ENCODE results near the gene CDH4. TPM values are rescaled to one million over a fixed set of nuclear protein-coding genes. Genes with fewer than 3 reads are reported as not detected.

CDH4 gene
- total RNA-seq, 1 donor from 2014 or later: 3.2 TPM

- H3K27ac Mint-ChIP-seq (ENCODE audit: unreplicated experiment): no peak overlapping the region
Observed at GRCh38 chr20:61572789-61573188, 320.7 kb downstream of the CDH4 start.

GRCh38 chr20:61573415-61574305 is 321.6 kb downstream of the CDH4 start:
- FAIRE-seq (no peak), DNase-seq (ENCODE audit: low read depth) (no peak)
- Histone ChIP-seq H3K27ac (ENCODE audit: low read depth, low read length) (no peak overlapping the region), H3K4me1 (ENCODE audit: insufficient read depth, low read length) (no peaks in the 10 kb centered on the region), H3K4me2 (ENCODE audit: low read length) (no peak overlapping the region), H2AFZ (ENCODE audit: low read depth, low read length) (no peak overlapping the region), H3K27me3 (ENCODE audit: insufficient read depth, low read length) (no peaks in the 10 kb centered on the region), H3K79me2 (ENCODE audit: insufficient read depth, low read length) (no peaks in the 10 kb centered on the region), H4K20me1 (ENCODE audit: insufficient read depth, low read length) (peaks cover 3% of the 10 kb centered on the region), H3K4me3 (ENCODE audit: insufficient read depth, low read depth, low read length) (no peak overlapping the region), H3K9ac (ENCODE audit: low read length) (no peak overlapping the region), H3K36me3 (ENCODE audit: insufficient read depth, low read length) (no peaks in the 10 kb centered on the region), H3K9me3 (ENCODE audit: insufficient read depth, low read depth, low read length) (no peaks in the 10 kb centered on the region)
- Mint-ChIP-seq H3K27me3 (ENCODE audit: low read depth, unreplicated experiment) (peaks cover 20% of the 10 kb centered on the region), H3K4me1 (ENCODE audit: low read depth, unreplicated experiment) (no peaks in the 10 kb centered on the region), H3K4me3 (ENCODE audit: unreplicated experiment) (no peak overlapping the region), H3K27ac (ENCODE audit: unreplicated experiment) (no peak overlapping the region), H3K9me3 (ENCODE audit: unreplicated experiment) (no peaks in the 10 kb centered on the region), H3K36me3 (ENCODE audit: low read depth, unreplicated experiment) (no peaks in the 10 kb centered on the region)
- TF ChIP-seq CTCF (IDR thresholded peaks at IDR 0.05; ENCODE audit: insufficient read depth, low read depth, low read length) (no peak), EZH2 (IDR thresholded peaks at IDR 0.05; ENCODE audit: insufficient read depth, low read length) (no peak)

More at GRCh38 chr20:61572789-61573188, 320.7 kb downstream of the CDH4 start:
- FAIRE-seq (no peak), DNase-seq (ENCODE audit: low read depth) (no peak)
- H3K4me3 ChIP-seq (ENCODE audit: insufficient read depth, low read depth, low read length): no peak overlapping the region
- no peaks in the 10 kb centered on the region for H3K4me1 Mint-ChIP-seq (ENCODE audit: low read depth, unreplicated experiment)
- H3K4me1 ChIP-seq (ENCODE audit: insufficient read depth, low read length): no peaks in the 10 kb centered on the region
- H3K4me3 Mint-ChIP-seq (ENCODE audit: unreplicated experiment): no peak overlapping the region
- peaks cover 3% of the 10 kb centered on the region for H4K20me1 ChIP-seq (ENCODE audit: insufficient read depth, low read length)
- H3K79me2 ChIP-seq (ENCODE audit: insufficient read depth, low read length): no peaks in the 10 kb centered on the region
- peaks cover 15% of the 10 kb centered on the region for H3K27me3 Mint-ChIP-seq (ENCODE audit: low read depth, unreplicated experiment)
- peaks cover 3% of the 10 kb centered on the region for H3K9me3 ChIP-seq (ENCODE audit: insufficient read depth, low read depth, low read length)
- H3K9ac ChIP-seq (ENCODE audit: low read length): no peak overlapping the region
- H3K36me3 Mint-ChIP-seq (ENCODE audit: low read depth, unreplicated experiment): no peaks in the 10 kb centered on the region
- H2AFZ ChIP-seq (ENCODE audit: low read depth, low read length): no peak overlapping the region
- TF ChIP-seq CTCF (IDR thresholded peaks at IDR 0.05; ENCODE audit: insufficient read depth, low read depth, low read length): no peak
- no peak for TF ChIP-seq EZH2 (IDR thresholded peaks at IDR 0.05; ENCODE audit: insufficient read depth, low read length)
- no peaks in the 10 kb centered on the region for H3K27me3 ChIP-seq (ENCODE audit: insufficient read depth, low read length)
- H3K4me2 ChIP-seq (ENCODE audit: low read length): no peak overlapping the region
- no peaks in the 10 kb centered on the region for H3K36me3 ChIP-seq (ENCODE audit: insufficient read depth, low read length)
- H3K27ac ChIP-seq (ENCODE audit: low read depth, low read length): no peak overlapping the region
- no peaks in the 10 kb centered on the region for H3K9me3 Mint-ChIP-seq (ENCODE audit: unreplicated experiment)

Data from astrocyte (in vitro differentiated cells and primary cell).